ENCODE measurements around the gene STX11. TPM values are rescaled to one million over a fixed set of nuclear protein-coding genes. Genes with fewer than 3 reads are reported as not detected.

STX11 gene
- total and polyA plus RNA-seq, 2 of the 13 experiments (the other 11 are each of a cell fraction or from before 2014, with no cell fraction given) = 0.03 TPM; not detected in 1

GRCh38 chr6:144104898-144105487, 45.3 kb upstream of the STX11 start (continued):
- TF ChIP-seq ZNF646 (CRISPR knock-in tag; IDR thresholded peaks at IDR 0.05) (no peak), RFXANK (CRISPR knock-in tag; IDR thresholded peaks at IDR 0.05) (no peak), ZGPAT (CRISPR knock-in tag; IDR thresholded peaks at IDR 0.05) (no peak), ELF4 (CRISPR knock-in tag; IDR thresholded peaks at IDR 0.05; ENCODE audit: borderline replicate concordance) (0 out of 2 replicates have a peak, but pooled peaks have one; percentile 35), ERF (CRISPR knock-in tag; IDR thresholded peaks at IDR 0.05) (no peak), KAT8 (CRISPR knock-in tag; IDR thresholded peaks at IDR 0.05) (0 out of 2 replicates have a peak, but pooled peaks have one; percentile 25), NFAT5 (CRISPR knock-in tag; IDR thresholded peaks at IDR 0.05) (no peak), FOXJ3 (CRISPR knock-in tag; IDR thresholded peaks at IDR 0.05; ENCODE audit: borderline replicate concordance) (peak; percentile 19; the same call in 1 of the 2 replicates), PRDM10 (CRISPR knock-in tag; IDR thresholded peaks at IDR 0.05; ENCODE audit: low read depth) (no peak)

All from HepG2 (cell line).